Measurements from ENCODE around the gene OTUD5.
A peak's percentile ranks its signal among the peaks of the same experiment; 100 is the strongest.
"Not testable (repeated sequence)": the region's sequence is repeated elsewhere in the genome, so short reads cannot be mapped to it uniquely, and the experiment has no call there.

The OTUD5 gene

GRCh38 chrX:48910926-48911411 lies 46.4 kb downstream of the OTUD5 start:
- no peak for DNase-seq

GRCh38 chrX:48909703-48910294 lies 47.6 kb downstream of the OTUD5 start:
- no peak for DNase-seq

GRCh38 chrX:48908600-48908999 lies 48.8 kb downstream of the OTUD5 start:
- no peak for DNase-seq

GRCh38 chrX:48905090-48905790 lies 52.2 kb downstream of the OTUD5 start:
- no peak for DNase-seq

- DNase-seq: no peak
Measured at GRCh38 chrX:48904626-48905025, 52.8 kb downstream of the OTUD5 start.

- DNase-seq: no peak
Measured at GRCh38 chrX:48904180-48904579, 53.2 kb downstream of the OTUD5 start.

GRCh38 chrX:48903290-48903689 lies 54.1 kb downstream of the OTUD5 start:
- DNase-seq: no peak

- no peak for DNase-seq
Measured at GRCh38 chrX:48902776-48903175, 54.6 kb downstream of the OTUD5 start.

GRCh38 chrX:48902135-48902534 lies 55.3 kb downstream of the OTUD5 start:
- no peak for DNase-seq

GRCh38 chrX:48901069-48901468 lies 56.3 kb downstream of the OTUD5 start:
- no peak for DNase-seq

- no peak for DNase-seq
Measured at GRCh38 chrX:48899078-48899410, 58.4 kb downstream of the OTUD5 start.

- peak; percentile 77 for DNase-seq
Measured at GRCh38 chrX:48897625-48898306, 59.6 kb downstream of the OTUD5 start, which contains the start of the genes PQBP1 and TIMM17B. Gene PQBP1 (plus strand): TSS chrX:48897930. CDS start chrX:48898510, 580 bp downstream. Gene TIMM17B (minus strand): TSS chrX:48897768. CDS start chrX:48897749, 19 bp downstream.

GRCh38 chrX:48897157-48897624 lies 60.2 kb downstream of the OTUD5 start:
- DNase-seq: peak; percentile 55

GRCh38 chrX:48896611-48897011 lies 60.8 kb downstream of the OTUD5 start:
- DNase-seq: no peak

- DNase-seq: no peak
Measured at GRCh38 chrX:48894891-48895290, 62.5 kb downstream of the OTUD5 start.

GRCh38 chrX:48893556-48894348 lies 63.7 kb downstream of the OTUD5 start:
- no peak for DNase-seq

GRCh38 chrX:48892896-48893295 lies 64.5 kb downstream of the OTUD5 start:
- DNase-seq: no peak

GRCh38 chrX:48891402-48892288 lies 65.8 kb downstream of the OTUD5 start:
- peak; percentile 65 for DNase-seq

GRCh38 chrX:48890934-48891401 lies 66.4 kb downstream of the OTUD5 start:
- DNase-seq: no peak

- no peak for DNase-seq
Measured at GRCh38 chrX:48890296-48890925, 67.0 kb downstream of the OTUD5 start.

- not testable (repeated sequence) for DNase-seq
Measured at GRCh38 chrX:48886586-48886985, 70.8 kb downstream of the OTUD5 start.
